Tibial artery (tissue), 4 donors: Measurements from ENCODE around the gene ANO6.

Experiments used
- DNase-seq, 2 donors: peaks; one replicate each; pipeline ENCODE4 v3.0.0-alpha.2; 2019
- H3K27ac ChIP-seq, 2 donors: fragments of 200-600 bp; sonication (generic) in 1 of 2; 1 replicate in 1 of 2; 2 replicates in 1 of 2; pipeline ENCODE4 v1.5.1; 2018 to 2019; ENCODE audit warnings: mild to moderate bottlenecking in 1 of 2
- H3K27me3 ChIP-seq, 2 donors: fragments of 200-600 bp; sonication (generic) in 1 of 2; one replicate each; pipeline versions ENCODE4 v1.5.1 to v1.6.0; 2016 to 2019
- H3K36me3 ChIP-seq, 3 donors: fragments of 200-600 bp; sonication (generic) in 2 of 3; one replicate each; pipeline ENCODE4 v1.5.1; 2016 to 2019; ENCODE audit warnings: mild to moderate bottlenecking in 2 of 3
- H3K4me1 ChIP-seq, 4 donors: fragments of 200-600 bp; sonication (generic) in 2 of 4; 1 replicate in 3 of 4; 2 replicates in 1 of 4; pipeline ENCODE4 v1.5.1; 2016 to 2019
- H3K4me3 ChIP-seq, 2 donors: fragments of 200-600 bp; sonication (generic) in 1 of 2; 1 replicate in 1 of 2; 2 replicates in 1 of 2; pipeline ENCODE4 v1.5.1; 2018 to 2019; ENCODE audit warnings: mild to moderate bottlenecking in 2 of 2
- H3K9me3 ChIP-seq, 3 donors: fragments of 200-600 bp; sonication (generic) in 1 of 3; one replicate each; pipeline ENCODE4 v1.5.1; 2016 to 2019
- intact Hi-C: fragments of 100-400 bp; cut with DNase I; formaldehyde crosslinking; loops from one replicate; pipeline ENCODE4 v1.15.0; 2023; ENCODE audit warnings: low total_unique reads
- TF ChIP-seq, protein P1 (sequence below), 2 experiments: fragments of 200-600 bp in 1 of 2; fragments of 450-650 bp in 1 of 2; IDR thresholded peaks; one replicate each; pipeline ENCODE4 v1.5.1; 2017 to 2019; ENCODE audit warnings: antibody characterized with exemption in 2 of 2, mild to moderate bottlenecking in 1 of 2, moderate library complexity in 1 of 2

ANO6 gene

GRCh38 chr12:45435945-45436710, 220.2 kb downstream of the ANO6 start:
- TF ChIP-seq, protein P1, sequence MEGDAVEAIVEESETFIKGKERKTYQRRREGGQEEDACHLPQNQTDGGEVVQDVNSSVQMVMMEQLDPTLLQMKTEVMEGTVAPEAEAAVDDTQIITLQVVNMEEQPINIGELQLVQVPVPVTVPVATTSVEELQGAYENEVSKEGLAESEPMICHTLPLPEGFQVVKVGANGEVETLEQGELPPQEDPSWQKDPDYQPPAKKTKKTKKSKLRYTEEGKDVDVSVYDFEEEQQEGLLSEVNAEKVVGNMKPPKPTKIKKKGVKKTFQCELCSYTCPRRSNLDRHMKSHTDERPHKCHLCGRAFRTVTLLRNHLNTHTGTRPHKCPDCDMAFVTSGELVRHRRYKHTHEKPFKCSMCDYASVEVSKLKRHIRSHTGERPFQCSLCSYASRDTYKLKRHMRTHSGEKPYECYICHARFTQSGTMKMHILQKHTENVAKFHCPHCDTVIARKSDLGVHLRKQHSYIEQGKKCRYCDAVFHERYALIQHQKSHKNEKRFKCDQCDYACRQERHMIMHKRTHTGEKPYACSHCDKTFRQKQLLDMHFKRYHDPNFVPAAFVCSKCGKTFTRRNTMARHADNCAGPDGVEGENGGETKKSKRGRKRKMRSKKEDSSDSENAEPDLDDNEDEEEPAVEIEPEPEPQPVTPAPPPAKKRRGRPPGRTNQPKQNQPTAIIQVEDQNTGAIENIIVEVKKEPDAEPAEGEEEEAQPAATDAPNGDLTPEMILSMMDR (IDR thresholded peaks at IDR 0.05): no peak
- Histone ChIP-seq H3K4me1 (no peaks in the 10 kb centered on the region), H3K36me3 (peaks cover 6 to 17% (median 16%) of the 10 kb centered on the region in 3 donors), H3K4me3 (no peak overlapping the region), H3K27ac (no peak overlapping the region), H3K9me3 (no peaks in the 10 kb centered on the region), H3K27me3 (no peaks in the 10 kb centered on the region)
- DNase-seq: no peak
- intact Hi-C loops: no loop called here

DNA sequence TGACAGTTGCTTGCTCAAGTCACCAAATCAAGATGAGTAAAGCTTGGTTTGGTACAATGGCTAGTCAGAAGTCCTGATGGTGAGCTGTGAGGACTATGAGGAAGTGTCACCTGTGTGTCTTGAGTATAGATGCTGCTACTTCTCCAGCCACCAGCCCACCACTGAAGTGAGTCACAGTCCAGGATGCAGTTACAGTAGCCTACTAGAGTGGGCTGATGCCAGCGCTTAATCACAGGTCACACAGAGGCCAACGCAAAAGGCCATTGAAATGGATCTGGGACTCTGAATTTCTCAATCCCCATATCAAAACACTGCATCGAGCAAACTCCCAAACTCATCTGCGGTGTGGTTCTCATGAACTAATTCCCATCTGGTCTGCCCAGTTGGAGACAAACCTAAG, 223.1 kb downstream of the ANO6 start:
- H3K27ac ChIP-seq: no peak overlapping the region
- peaks cover 0 to 7% (median 2%) of the 10 kb centered on the region in 3 donors for H3K36me3 ChIP-seq
- DNase-seq: no peak
- no peaks in the 10 kb centered on the region for H3K27me3 ChIP-seq
- peaks cover 0 to 11% (median 0%) of the 10 kb centered on the region in 3 donors for H3K9me3 ChIP-seq
- TF ChIP-seq, protein P1 (IDR thresholded peaks at IDR 0.05): no peak
- intact Hi-C loops: no loop called here
- no peak overlapping the region for H3K4me3 ChIP-seq
- no peaks in the 10 kb centered on the region for H3K4me1 ChIP-seq

- peaks cover 0 to 7% (median 0%) of the 10 kb centered on the region in 3 donors for H3K36me3 ChIP-seq
- H3K4me3 ChIP-seq: no peak overlapping the region
- intact Hi-C loops: no loop called here
- no peaks in the 10 kb centered on the region for H3K27me3 ChIP-seq
- no peak for DNase-seq
- H3K9me3 ChIP-seq: peaks cover 0 to 28% (median 0%) of the 10 kb centered on the region in 3 donors
- TF ChIP-seq, protein P1 (IDR thresholded peaks at IDR 0.05): no peak
- no peaks in the 10 kb centered on the region for H3K4me1 ChIP-seq
- no peak overlapping the region for H3K27ac ChIP-seq
Measured at GRCh38 chr12:45446013-45446412, 230.1 kb downstream of the ANO6 start.

DNA sequence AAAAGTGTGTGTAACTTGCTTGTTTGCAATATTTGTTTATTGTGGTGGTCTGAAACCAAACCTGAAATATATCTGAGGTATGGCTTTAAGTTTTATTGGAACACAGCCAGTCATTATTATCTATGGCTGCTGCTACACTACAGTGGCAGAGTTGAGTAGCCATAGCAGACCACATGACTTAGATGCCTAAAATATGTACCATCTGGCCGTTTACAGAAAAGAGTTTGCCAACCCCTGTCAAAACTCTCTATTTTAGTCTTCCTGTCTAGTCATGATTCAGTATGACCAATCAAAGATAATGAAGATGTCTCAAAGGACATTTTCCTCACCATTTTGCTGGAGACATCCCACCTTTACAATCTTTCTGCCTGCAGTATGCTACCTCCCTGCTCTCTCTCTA, 242.3 kb downstream of the ANO6 start:
- TF ChIP-seq, protein P1 (IDR thresholded peaks at IDR 0.05): no peak
- Histone ChIP-seq H3K27me3 (no peaks in the 10 kb centered on the region), H3K27ac (peak overlapping the region; percentile 51 to 63)

DNA sequence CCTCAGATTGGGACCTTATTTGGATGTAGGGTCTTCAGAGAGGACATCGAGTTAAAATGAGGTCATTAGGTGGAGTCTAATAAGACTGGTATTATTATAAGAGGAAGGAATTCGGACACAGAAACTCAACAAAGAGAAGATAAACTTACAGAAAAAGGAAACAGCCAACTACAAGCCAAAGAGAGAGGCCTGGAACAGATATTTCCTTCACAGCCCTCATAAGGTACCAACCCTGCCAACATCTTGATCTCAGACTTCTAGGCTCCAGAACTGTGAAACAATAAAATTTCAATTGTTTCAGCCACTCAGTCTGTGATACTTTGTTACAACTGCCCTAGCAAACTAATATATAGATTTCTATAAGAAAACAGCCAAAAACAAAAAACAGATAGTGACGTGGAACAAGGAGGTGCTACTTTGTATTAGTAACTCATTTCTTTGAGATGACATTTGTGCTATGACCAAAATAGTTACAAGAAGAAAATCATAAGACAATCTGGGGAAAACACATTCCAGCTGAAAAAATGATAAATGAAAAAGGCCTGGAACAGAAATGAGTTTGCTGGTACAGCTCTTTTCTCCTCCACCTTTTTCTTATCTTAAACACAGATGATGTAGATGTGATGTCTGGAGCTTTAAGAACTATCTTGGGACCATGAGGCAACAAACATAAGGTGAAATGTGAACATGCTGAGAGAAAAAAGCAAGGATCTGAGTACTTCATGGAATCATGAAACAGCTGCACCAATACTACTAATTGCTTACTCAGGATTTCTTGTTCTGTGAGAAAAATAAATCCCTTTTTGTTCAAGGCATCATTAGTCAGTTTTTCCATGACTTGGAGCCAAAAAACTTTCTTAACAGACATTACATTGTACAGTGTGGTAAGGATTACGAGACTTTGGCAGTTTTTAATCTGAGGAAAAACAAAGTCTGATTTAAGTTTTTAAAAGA, 243.2 kb downstream of the ANO6 start:
- Histone ChIP-seq H3K4me1 (peaks cover 0 to 25% (median 0%) of the 10 kb centered on the region in 4 donors), H3K27me3 (no peaks in the 10 kb centered on the region), H3K4me3 (no peak overlapping the region), H3K9me3 (no peaks in the 10 kb centered on the region), H3K36me3 (no peaks in the 10 kb centered on the region), H3K27ac (peak overlapping the region; percentile 51 to 63)
- TF ChIP-seq, protein P1 (IDR thresholded peaks at IDR 0.05): no peak
- no peak for DNase-seq
- intact Hi-C loops: no loop called here

More for the DNA sequence above, 242.3 kb downstream of the ANO6 start:
- Histone ChIP-seq H3K4me3 (no peak overlapping the region), H3K9me3 (no peaks in the 10 kb centered on the region), H3K36me3 (no peaks in the 10 kb centered on the region), H3K4me1 (peaks cover 0 to 25% (median 0%) of the 10 kb centered on the region in 4 donors)
- DNase-seq: no peak
- intact Hi-C loops: no loop called here
